ENCODE measurements around the gene TUFM.
"Not testable (repeated sequence)": the region's sequence is repeated elsewhere in the genome, so short reads cannot be mapped to it uniquely, and the experiment has no call there.

The TUFM gene

DNA sequence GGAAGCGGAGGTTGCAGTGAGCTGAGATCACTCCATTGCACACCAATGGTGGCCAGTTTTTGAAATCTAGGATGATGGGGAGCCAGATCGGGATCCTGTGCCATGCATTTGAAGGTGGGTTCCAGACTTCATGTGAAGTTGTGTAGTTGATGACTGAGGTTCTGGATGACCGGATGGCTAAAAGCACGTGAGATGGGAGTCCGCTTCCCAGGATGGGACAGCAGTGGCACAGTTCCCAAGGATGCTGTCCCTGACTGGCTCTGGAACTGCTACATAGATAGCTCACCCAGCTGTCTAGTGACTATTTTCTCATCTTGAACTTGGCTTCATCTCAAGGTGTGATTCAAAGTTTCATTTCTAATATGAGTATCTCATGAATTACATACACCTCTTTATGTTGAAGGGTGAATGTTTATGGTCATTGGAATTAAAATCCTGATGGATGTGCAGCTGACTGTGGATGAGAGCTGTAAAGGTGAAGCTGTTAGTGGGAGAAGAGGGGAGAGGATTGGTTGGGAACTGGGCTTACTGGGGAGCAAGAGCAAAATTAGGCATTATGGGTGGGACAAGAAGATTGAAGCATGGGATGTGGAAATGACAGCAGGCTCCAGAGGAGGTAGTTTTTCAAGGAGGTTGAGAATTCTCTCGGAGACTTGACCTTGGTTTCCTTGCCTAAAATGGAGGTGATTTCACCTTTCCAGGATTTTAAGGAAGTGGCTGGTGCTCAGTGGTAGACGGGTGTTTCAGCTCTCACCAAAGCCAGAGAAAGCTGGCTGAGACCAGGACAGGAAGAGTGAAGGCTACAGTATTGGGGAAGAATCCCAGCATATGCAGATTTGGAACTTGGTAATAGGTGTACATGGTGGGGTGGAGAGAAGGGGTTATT, 8.2 kb downstream of the TUFM start:
- no peak for DNase-seq

DNA sequence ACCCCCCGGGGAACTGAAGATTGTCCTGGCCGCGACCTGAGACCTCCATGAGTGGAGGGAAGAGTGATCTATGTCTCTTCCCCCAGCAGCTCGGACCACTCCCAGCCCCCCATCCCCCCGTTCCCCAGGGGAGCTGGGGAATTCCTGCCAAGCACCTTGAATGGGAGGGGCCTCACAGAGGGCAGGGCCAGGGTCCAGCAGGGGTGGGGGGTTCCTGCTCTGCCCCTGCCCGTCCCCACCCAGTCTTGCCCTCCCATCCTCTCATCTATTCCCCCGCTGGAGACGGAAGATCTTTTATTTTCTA, 9.4 kb downstream of the TUFM start:
- DNase-seq: no peak

DNA sequence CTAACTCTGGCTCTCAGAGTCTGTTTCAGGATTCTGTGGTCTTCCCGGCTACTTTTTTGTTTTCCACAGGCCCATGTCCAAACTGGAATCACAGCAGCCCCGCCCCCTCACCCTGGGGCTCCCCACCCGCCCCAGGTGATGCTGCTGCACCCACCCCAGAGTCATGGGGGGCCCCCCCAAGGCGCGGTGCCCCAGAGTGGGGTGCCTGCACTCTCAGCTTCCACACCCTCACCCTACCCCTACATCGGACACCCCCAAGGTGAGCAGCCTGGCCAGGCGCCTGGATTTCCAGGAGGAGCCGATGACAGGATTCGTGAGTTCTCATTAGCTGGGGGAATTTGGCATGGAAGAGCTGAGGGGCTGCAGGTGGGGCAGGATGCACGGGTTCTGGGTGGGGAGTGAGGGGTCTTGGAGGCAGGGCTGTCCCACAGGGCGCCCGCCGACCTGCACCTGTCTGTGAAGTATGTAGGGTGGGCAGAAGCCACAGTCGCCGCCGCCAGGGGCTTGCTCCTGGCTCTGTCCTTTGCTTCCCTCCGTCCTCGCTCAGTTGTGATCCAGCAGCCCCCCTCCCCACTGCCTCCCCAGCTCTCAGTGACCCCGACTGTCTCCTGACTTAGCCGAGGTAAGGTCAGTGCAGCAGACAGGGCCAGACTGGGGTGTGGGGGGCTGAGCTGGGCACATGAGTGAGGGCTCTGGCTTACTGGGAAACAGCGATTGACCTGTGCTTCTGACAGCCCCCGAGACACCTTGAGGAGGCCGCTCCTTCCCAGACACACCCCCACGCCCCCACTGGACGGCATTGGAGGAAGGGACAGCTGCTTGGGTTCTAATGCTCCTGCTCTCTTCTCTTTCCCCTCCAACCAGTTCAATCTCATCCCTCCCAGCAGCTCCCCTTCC, 10.0 kb downstream of the TUFM start:
- DNase-seq: no peak

DNA sequence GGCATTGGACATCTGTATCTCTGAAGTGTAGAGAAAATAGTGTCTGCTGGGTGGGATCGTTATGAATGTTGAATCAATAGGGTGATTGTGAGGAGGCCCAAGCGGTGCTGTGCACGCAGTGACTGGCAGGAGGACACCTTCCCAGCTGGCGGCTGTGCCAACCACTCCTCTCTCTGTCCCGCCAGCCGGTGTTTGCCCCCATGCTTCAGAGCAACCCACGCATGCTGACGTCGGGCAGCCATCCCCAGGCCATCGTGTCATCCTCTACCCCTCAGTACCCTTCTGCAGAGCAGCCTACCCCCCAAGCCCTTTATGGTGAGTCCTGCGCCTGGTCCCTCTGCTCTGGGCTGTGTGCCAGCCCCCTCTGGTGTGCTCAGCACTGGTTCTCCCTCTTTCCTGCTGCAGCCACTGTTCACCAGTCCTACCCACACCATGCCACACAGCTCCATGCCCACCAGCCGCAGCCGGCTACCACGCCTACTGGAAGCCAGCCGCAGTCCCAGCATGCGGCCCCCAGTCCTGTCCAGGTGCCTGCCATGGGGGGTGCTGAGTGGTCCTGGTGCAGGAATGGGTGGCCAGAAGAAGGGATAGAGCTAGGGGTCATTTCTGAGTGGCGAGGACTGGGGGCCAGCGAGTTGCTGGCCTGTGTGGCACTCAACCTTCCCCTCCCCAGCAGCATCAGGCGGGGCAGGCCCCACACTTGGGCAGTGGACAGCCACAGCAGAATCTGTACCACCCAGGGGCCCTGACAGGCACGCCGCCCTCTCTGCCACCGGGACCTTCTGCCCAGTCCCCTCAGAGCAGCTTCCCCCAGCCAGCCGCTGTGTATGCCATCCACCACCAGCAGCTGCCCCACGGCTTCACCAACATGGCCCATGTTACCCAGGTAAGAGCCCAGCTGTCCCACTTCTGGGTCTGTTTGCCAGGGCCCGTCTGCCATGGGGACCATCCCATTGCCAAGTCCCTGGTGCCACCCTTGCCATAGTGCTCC, 11.0 kb downstream of the TUFM start:
- DNase-seq: no peak

DNA sequence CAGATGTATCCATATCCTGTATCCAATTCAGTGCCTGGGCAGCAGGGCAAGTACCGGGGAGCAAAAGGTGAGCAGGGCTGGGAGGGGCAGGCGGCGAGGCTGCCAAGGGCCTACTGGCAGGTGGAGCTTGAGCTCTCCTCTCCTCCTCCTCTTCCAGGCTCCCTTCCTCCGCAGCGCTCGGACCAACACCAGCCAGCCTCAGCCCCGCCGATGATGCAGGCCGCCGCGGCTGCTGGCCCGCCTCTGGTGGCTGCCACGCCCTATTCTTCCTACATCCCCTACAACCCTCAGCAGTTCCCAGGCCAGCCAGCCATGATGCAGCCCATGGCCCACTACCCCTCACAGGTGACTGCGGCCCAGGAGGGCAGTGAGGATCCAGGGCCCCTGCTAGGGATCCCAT, 11.8 kb downstream of the TUFM start:
- DNase-seq: no peak

DNA sequence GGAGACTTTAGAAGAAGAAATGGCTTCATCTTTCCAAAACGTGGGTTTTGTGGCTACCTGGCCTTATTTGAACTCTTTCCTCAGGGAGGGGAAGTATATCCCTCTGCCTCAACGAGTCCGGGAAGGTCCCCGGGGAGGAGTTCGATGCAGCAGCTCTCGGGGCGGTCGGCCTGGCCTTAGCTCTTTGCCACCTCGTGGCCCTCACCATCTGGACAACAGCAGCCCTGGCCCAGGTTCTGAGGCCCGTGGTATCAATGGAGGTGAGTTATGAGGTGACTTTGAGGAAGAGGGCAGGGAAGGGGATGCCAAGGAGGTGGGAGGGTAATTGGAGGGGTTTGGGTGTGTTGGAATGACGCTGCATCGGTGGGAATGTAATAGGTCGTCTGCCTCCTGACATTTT, 15.6 kb downstream of the TUFM start:
- no peak for DNase-seq

DNA sequence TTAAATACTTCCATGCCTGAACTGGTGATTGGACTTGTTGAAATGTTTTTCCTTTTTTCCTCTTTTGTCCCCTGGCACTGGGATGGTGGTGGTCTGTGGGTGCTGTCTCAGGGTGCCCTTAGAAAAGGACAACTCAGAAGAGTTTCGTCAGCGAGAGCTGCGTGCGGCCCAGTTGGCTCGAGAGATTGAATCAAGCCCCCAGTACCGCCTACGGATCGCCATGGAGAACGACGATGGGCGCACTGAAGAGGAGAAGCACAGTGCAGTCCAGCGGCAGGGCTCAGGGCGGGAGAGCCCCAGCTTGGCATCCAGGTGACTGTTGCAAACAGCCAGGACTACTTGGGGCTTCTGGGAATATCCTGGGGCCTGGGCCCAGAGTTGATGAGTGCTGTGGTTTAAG, 16.4 kb downstream of the TUFM start:
- DNase-seq: no peak

DNA sequence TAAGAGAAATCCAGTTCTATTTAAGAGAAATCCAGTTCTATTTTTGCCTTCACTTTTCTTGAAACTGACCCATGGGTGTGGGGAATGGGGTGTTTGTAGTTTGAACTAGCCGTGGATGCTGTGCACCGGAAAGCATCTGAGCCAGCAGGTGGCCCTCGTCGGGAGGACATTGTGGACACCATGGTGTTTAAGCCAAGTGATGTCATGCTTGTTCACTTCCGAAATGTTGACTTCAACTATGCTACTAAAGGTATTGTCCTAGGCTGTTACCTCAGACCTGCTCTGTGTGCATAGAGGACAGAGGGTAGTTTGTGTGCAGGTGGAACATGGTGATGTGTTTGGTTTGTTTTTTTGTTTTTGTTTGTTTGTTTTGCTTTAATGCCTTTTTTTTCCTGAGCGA, 20.0 kb downstream of the TUFM start:
- DNase-seq: no peak

DNA sequence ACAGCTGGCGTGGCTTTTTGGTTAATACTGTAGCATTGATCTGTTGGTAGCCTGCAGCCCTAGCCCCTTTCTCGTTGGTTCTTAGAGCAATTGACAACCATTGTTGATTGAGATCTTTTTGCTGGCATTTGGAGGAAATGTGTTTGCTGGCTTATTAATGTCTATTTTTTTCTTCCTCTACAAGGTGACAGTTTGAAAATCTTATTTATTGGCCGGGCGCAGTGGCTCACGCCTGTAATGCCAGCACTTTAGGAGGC, 21.5 kb downstream of the TUFM start:
- no peak for DNase-seq

DNA sequence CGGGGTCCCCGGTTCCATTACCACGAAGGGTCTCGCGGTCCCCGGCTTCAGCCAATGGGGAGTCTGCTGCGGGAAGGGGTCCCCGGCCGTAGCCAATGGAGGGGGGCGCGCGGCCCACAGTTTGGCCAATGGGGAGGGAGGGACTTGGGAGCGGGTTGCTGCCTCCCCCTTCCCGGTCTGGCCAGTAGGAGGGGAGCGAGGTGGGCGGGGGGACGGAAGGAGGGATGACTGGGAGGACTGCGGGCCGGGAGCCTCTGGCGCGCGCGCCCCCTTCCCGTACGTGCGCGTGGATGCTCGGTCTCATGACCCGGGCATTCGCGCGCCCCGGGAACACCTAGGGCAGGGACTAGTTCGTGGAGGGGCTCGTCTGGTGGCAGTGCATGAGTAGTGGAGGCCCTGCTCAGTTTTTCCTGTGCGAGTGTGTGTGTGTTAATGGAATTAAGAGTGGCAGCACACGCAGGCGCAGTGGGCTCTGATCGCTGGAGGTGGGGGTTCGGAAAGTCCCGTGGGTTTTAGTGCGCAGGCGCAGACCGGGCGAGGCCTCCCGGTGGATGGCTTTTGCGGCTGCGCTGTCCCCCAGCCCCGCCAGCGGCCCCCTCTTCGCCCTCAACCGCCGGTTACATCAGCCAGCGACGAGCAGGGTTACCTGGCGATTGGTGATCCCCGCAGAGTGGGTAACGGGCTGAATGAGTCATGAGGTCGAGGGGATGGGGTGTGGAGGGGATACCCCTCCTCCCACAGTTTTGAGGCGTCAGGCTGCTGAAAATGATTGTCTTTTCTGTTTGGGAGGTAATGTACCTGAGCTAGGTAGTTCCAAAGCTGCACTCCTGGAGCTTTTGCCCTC, 22.1 kb downstream of the TUFM start:
- DNase-seq: peak; percentile 95

DNA sequence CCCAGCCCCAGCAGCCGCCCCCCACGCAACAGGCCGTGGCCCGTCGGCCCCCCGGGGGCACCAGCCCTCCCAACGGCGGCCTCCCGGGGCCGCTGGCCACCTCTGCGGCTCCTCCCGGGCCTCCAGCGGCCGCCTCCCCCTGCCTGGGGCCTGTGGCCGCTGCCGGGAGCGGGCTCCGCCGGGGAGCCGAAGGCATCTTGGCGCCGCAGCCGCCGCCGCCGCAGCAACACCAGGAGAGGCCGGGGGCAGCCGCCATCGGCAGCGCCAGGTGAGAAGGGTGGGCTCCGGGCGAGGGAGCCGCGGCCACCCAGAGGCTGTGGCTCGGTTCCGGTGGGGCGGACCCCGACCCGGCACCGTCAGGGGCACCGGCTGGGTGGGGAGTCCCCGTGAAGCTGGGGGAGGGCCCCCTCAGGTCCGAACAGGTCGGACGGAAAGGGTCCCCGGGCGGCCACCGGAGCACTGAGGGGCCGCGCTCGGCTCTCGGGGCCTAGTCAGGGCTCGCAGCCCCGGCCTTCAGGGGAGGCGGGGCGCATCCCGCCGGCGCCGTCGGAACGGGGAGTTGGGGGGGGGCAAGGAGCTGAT, 22.8 kb downstream of the TUFM start:
- DNase-seq: no peak

DNA sequence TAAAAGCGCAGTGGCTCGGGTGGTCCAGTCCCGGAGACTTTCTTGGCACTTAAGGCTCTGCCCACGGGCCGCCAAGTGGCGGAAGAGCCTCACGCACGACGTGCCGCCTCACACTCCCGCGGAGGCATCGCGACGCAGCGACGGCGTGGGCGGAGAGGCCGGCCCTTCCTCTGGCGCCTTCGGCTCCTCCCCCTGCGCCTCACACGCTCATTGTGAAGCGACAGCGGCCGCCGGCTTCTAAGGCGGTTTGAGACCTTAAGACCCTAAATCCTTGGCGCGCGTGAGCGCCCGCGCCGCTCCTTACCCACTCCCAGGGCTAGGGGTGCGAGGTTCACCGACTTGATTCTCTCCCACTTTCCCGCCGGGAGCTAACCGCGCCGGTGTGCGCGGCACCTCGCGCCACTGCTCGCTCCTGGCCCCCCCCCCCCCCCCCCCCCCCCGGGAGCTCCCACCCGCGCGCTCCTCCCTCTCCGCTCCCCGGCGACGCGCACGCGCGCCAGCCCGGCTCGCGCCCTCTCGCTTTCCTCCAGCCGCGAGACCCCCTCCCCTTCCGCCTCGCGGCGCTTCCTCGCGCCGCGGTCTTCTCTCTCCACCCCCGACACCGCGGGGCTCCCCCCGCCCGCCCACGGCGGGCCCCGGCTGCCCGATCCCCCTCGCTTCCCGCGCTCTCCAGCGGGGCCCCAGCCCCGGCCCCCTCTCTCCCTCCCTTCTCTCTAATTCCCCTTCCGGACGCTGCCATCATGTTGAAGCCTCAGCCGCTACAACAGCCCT, 23.4 kb downstream of the TUFM start, which contains the start of gene ATXN2L:
Gene ATXN2L (plus strand): TSS at position 480 of the 771 bp plus-strand sequence. CDS start 261 bp downstream, at position 741.
- peak; percentile 93 for DNase-seq

DNA sequence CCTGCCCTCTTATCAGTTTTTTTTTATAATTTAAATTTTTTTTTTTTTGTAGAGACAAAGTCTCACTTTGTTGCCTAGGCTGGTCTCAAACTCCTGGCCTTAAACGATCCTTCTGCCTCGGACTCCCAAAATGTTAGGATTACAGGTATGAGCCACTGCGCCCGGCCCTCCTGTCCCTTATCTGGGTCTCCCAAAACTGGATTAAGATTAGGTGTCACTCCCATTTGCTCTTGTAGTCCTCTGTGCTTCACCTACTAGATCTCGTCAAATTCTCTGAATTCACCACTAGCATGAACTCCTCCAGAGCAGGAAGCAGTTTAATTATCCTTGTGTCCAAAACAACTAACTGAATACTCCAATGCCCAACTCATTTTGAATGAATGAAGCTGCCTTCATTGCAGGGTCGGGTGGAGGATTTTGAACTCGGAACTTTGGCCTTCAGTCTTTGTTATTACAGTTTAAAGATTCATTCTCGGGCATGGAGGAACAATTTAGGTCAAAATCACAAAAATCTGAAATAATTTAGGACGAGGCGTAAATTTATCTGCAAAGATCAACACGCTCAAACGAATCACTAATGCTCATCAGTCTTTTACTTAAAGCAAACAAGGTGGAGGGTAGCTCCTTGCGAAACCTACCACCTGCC, 24.2 kb downstream of the TUFM start:
- DNase-seq: no peak

DNA sequence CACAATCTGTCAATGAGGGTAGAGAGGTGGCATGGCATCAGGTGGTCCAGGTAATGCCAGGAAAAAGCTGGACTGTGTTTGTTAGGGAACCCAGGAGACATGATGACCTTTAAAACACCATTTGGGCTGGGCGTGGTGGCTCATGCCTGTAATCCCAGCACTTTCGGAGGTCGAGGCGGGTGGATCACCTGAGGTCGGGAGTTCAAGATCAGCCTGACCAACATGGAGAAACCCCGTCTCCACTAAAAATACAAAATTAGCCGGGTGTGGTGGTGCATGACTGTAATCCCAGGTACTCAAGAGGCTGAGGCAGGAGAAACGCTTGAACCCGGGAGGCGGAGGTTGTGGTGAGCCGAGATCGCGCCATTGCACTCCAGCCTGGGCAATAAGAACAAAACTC, 25.6 kb downstream of the TUFM start:
- not testable (repeated sequence) for DNase-seq

DNA sequence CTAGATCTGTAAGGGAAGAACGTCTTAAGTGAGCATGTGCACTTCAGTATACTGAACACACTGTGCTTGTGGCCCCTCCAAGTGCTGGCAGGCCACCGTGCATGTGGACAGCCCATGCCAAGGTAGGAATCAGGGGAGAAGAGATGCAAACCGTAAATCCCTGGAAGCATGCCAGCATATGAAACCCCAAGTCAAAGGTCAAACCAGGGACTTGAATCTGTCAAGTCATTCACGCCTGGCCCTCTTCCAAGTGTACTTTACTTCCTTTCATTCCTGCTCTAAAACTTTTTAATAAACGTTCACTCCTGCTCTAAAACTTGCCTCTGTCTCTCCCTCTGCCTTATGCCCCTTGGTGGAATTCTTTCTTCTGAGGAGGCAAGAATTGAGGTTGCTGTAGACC, 26.1 kb downstream of the TUFM start:
- DNase-seq: no peak

DNA sequence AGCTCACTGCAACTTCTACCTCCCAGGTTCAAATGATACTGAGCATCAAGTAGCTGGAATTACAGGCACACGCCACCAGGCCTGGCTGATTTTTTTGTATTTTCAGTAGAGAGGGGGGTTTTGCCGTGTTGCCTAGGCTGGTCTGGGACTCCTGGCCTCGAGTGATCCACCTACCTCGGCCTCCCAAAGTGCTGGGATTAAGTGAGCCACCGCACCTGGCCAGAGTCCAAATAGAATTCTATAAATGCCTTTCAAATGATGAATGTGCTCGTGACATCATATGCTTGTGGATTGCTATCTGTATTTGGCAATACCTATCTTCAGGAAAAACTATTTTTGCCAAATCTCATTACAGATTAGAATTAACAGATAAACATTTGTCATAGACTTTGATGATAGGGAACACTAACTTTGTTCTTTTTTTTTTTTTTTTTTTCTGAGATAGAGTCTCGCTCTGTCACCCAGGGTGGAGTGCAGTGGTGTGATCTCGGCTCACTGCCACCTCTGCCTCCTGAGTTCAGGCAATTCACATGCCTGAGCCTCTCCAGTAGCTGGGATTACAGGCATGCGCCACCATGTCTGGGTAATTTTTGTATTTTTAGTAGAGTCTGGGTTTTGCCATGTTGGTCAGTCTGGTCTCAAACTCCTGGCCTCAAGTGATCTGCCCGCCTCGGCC, 38.6 kb downstream of the TUFM start:
- not testable (repeated sequence) for DNase-seq

DNA sequence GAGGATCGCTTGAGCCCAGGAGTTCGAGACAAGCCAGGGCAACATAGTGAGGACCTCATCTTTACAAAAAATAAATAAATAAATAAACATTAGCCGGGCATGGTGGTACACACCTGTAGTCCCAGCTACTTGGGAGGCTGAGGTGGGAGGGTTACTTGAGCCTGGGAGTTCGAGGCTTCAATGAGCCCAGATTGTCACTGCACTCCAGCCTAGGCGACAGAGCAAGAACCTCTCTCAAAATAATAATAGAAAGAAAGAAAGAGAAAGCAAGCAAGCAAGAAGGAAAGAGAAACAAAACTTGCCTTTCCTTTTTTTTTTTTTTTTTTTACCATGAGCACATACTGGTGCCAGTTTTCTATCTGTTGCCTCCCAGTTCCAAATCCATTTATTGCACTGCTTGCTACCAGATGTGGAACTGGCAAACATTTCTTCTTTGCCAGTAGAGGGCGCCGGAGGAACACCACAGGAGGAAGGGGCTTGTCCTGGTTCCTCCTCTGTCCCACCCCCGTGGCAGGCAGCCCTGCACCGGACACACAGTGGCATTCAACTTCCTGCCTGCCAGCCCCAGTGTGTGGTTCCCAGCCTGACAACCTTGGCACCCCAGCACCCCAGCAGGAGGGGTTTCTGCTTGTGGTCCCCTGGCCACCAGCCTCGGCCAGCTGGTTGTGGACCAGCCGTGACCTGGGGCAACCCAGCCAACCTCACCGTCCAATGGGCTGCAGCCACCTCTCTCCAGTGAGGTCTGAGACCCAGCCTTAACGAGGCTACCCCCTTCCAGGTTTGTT, 43.7 kb downstream of the TUFM start:
- DNase-seq: not testable (repeated sequence)

Data from NCI-H2171 (cell line).